ENCODE measurements around the gene CAPN14.

CAPN14 gene

DNA sequence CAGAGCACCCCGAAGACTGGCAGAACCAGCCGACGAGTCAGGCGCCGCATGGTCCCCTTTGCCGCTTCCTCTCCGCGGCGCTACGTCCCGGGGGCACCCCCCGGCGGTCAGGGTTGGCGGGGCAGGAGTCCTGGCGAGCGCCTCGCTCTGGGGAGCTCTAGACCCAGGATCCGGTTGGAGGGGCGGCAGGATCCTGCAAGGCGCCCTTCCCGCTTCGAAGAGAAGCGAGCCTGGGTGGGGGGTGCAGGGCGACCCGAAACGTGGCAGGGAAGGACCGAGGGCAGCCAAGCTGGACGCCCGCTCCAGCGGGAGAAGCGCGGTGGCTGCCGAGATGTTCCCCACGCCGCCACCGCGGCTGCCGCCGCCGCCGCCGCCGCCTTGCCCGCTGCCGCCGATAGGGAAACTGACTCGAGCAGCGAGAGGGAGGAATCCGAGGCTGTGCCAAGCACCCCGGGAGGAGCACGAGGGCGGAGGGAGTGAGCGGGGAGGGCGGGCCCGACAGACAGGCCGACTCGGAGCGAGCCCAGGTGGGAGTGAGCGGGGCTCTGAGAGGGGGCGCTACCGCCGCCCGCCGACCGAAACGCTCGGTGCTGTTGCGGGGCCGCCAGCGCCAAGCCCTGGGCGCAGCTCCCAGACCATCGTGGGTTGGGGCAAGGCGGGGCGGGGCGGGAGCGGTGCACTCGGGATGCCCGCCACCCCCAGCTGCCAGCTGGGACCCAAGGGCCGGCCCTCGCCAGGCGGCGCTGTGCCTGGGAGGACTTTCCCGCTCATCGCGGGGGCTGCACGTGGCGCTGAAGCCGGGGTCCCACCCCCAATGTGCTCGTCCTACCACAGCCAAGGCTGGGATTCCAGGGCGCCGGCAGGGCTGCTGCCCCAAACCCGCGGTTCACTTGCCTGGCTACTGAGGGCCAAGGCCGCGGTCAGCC lies 79.0 kb downstream of the CAPN14 start, which contains the start of gene GALNT14:
Gene GALNT14 (minus strand): TSS at position 404 of the 926 bp plus-strand sequence. CDS start 354 bp downstream, at position 50.
- Histone ChIP-seq H3K4me1 (ENCODE audit: low read length) (peaks cover 4% of the 10 kb centered on the region; the same call in 1 of the 2 replicates), H3K9me2 (replicated peaks; ENCODE audit: insufficient read depth, low read length) (no peaks in the 10 kb centered on the region), H3K36me3 (replicated peaks; ENCODE audit: insufficient read depth, low read length) (no peaks in the 10 kb centered on the region), H3F3A (ENCODE audit: insufficient read depth, low read length) (0 out of 2 replicates have a peak, but pooled peaks cover 5% of the 10 kb centered on the region), H4K20me1 (ENCODE audit: insufficient read depth, low read length) (no peaks in the 10 kb centered on the region), H3K4me3 (ENCODE audit: low read length) (peak within 1 kb of the TSS; percentile 87), H2AFZ (ENCODE audit: low read length) (peak within 1 kb of the TSS; percentile 99), H3K27ac (ENCODE audit: low read length) (peak within 1 kb of the TSS; percentile 22; the same call in 1 of the 2 replicates), H3K79me2 (ENCODE audit: low read length) (peaks cover 36% of the 10 kb centered on the region), H3K4me2 (ENCODE audit: low read depth, low read length) (peak within 1 kb of the TSS; percentile 97), H3K9ac (ENCODE audit: low read length) (peak within 1 kb of the TSS; percentile 72), H3K9me3 (replicated peaks; ENCODE audit: insufficient read depth, low read length) (no peaks in the 10 kb centered on the region), H3K27me3 (replicated peaks; ENCODE audit: insufficient read depth, low read length) (no peaks in the 10 kb centered on the region)
- peak; percentile 81 for DNase-seq
- TF ChIP-seq, protein P1, sequence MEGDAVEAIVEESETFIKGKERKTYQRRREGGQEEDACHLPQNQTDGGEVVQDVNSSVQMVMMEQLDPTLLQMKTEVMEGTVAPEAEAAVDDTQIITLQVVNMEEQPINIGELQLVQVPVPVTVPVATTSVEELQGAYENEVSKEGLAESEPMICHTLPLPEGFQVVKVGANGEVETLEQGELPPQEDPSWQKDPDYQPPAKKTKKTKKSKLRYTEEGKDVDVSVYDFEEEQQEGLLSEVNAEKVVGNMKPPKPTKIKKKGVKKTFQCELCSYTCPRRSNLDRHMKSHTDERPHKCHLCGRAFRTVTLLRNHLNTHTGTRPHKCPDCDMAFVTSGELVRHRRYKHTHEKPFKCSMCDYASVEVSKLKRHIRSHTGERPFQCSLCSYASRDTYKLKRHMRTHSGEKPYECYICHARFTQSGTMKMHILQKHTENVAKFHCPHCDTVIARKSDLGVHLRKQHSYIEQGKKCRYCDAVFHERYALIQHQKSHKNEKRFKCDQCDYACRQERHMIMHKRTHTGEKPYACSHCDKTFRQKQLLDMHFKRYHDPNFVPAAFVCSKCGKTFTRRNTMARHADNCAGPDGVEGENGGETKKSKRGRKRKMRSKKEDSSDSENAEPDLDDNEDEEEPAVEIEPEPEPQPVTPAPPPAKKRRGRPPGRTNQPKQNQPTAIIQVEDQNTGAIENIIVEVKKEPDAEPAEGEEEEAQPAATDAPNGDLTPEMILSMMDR (IDR thresholded peaks at IDR 0.05; ENCODE audit: low read length) = peak; percentile 61
- TF ChIP-seq EZH2phosphoT487 (IDR thresholded peaks at IDR 0.05; ENCODE audit: low read length) = no peak

DNA sequence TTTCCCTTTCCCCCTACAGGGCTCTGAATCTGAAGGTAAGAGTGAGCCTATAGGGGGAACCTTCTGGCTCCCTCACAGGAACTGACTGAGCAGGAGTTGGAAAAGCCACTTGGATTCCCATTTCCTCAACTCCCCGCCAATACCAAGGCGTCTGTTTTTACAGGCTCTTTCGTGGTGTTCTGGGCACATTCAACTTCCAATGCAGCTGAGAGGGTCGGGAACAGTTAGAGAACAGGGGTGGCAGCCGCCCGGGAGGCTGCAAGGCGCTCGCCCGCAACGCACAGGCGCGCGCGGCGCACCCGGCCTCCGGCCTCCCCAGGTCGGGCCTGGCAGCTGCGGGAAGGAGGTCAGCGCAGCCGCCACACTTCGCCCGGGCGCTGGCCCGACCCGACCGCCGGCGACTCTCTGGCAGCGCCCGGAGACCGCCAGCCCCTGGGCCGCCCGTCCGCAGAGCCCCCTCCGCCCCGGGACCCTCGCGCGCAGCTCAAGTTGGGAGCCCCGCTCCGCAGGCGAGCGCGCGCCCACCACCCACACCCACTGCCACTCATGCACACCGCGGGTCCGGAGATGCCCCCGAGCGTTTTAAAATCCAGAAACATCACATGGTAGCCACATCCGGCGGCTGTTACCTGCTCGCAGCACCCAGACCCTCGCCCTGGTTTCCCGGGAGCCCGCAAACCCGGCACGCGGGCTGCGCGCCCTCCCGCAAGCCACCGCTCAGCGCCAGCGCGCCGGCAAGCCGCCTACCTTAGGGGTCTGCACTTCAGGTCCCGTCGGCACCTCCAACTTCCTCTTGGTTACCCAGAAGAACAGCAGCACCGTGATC lies 79.9 kb downstream of the CAPN14 start:
- Histone ChIP-seq H2AFZ (ENCODE audit: low read length) (peak overlapping the region; percentile 99), H3K36me3 (replicated peaks; ENCODE audit: insufficient read depth, low read length) (no peaks in the 10 kb centered on the region), H3K4me2 (ENCODE audit: low read depth, low read length) (peak overlapping the region; percentile 97), H3K9me3 (replicated peaks; ENCODE audit: insufficient read depth, low read length) (no peaks in the 10 kb centered on the region), H3K79me2 (ENCODE audit: low read length) (peaks cover 36% of the 10 kb centered on the region), H3K4me3 (ENCODE audit: low read length) (peak overlapping the region; percentile 87), H3K27me3 (replicated peaks; ENCODE audit: insufficient read depth, low read length) (no peaks in the 10 kb centered on the region), H3F3A (ENCODE audit: insufficient read depth, low read length) (0 out of 2 replicates have a peak, but pooled peaks cover 5% of the 10 kb centered on the region), H4K20me1 (ENCODE audit: insufficient read depth, low read length) (no peaks in the 10 kb centered on the region), H3K9me2 (replicated peaks; ENCODE audit: insufficient read depth, low read length) (no peaks in the 10 kb centered on the region), H3K9ac (ENCODE audit: low read length) (peak overlapping the region; percentile 72), H3K4me1 (ENCODE audit: low read length) (peaks cover 4% of the 10 kb centered on the region; the same call in 1 of the 2 replicates), H3K27ac (ENCODE audit: low read length) (no peak overlapping the region; the same call in 1 of the 2 replicates)
- TF ChIP-seq EZH2 (optimal IDR thresholded peaks at IDR 0.05; ENCODE audit: low read depth, low read length) (no peak), EZH2phosphoT487 (IDR thresholded peaks at IDR 0.05; ENCODE audit: low read length) (no peak)
- TF ChIP-seq, protein P1 (IDR thresholded peaks at IDR 0.05; ENCODE audit: low read length) = no peak
- peak; percentile 26 for DNase-seq

DNA sequence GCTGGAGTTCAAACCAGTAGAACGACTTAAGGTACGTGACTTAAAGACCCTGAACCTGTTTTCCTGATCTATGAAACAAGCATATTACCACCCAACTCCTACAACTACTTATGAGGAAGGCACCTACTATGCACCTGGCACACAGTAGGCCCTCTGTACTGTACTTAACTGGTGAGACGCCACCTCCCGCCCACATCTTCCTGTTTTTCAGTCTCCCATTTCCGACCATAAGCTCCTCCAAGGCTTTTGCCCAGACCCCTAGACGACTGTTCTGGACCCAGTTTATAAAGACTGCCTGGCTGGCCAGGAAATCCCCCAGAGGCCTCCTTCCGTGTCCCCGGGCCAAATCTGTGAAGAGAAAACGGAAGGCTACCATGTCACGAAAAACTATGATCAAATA lies 80.6 kb downstream of the CAPN14 start:
- Histone ChIP-seq H3K9me3 (replicated peaks; ENCODE audit: insufficient read depth, low read length) (no peaks in the 10 kb centered on the region), H3K4me2 (ENCODE audit: low read depth, low read length) (peak overlapping the region; percentile 97), H3K36me3 (replicated peaks; ENCODE audit: insufficient read depth, low read length) (no peaks in the 10 kb centered on the region), H4K20me1 (ENCODE audit: insufficient read depth, low read length) (no peaks in the 10 kb centered on the region), H3K4me1 (ENCODE audit: low read length) (peaks cover 4% of the 10 kb centered on the region; the same call in 1 of the 2 replicates), H3F3A (ENCODE audit: insufficient read depth, low read length) (0 out of 2 replicates have a peak, but pooled peaks cover 5% of the 10 kb centered on the region), H3K9ac (ENCODE audit: low read length) (peak overlapping the region; percentile 72; the same call in 1 of the 2 replicates), H2AFZ (ENCODE audit: low read length) (no peak overlapping the region), H3K4me3 (ENCODE audit: low read length) (peak overlapping the region; percentile 87), H3K27me3 (replicated peaks; ENCODE audit: insufficient read depth, low read length) (no peaks in the 10 kb centered on the region), H3K27ac (ENCODE audit: low read length) (no peak overlapping the region), H3K79me2 (ENCODE audit: low read length) (peaks cover 36% of the 10 kb centered on the region), H3K9me2 (replicated peaks; ENCODE audit: insufficient read depth, low read length) (no peaks in the 10 kb centered on the region)
- TF ChIP-seq, protein P1 (IDR thresholded peaks at IDR 0.05; ENCODE audit: low read length) = no peak
- TF ChIP-seq EZH2phosphoT487 (IDR thresholded peaks at IDR 0.05; ENCODE audit: low read length) = no peak
- TF ChIP-seq EZH2 (optimal IDR thresholded peaks at IDR 0.05; ENCODE audit: low read depth, low read length) = no peak
- no peak for DNase-seq

Measured in MM.1S (cell line).